B cell (primary cell): Measurements from ENCODE around the gene TK2.

Experiments used
- EZH2 ChIP-seq: IDR thresholded peaks from 2 replicates; pipeline ENCODE4 v1.6.1; 2012; ENCODE audit warnings: borderline replicate concordance, low read depth, mild to moderate bottlenecking, moderate library complexity, low read length; ENCODE audit not compliant: insufficient read depth, poor library complexity, severe bottlenecking
- TF ChIP-seq, protein P1 (sequence below): fragments of 200-600 bp; IDR thresholded peaks from one replicate; pipeline ENCODE4 v1.8.0; 2022; ENCODE audit warnings: antibody characterized with exemption, mild to moderate bottlenecking

DNA sequence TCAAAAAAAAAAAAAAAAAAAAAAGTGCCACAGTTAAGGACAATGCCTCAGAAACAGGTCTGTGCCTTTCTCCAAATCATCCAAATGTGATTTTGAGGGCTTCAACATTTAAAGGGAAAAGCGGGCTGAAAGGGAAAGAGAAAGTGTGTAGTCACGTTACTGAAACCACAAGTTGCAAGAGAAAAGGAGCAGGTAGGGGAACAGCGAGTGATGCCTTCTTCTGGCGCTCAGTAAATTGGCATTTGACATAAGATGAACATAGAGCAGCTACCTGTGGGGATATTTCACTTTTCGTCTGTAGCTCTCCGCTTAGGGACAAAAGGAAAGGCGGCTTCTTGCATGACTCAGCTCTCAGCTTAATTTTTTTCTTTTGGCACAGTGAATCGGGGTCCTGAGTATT, 40.4 kb upstream of the TK2 start:
- TF ChIP-seq, protein P1, sequence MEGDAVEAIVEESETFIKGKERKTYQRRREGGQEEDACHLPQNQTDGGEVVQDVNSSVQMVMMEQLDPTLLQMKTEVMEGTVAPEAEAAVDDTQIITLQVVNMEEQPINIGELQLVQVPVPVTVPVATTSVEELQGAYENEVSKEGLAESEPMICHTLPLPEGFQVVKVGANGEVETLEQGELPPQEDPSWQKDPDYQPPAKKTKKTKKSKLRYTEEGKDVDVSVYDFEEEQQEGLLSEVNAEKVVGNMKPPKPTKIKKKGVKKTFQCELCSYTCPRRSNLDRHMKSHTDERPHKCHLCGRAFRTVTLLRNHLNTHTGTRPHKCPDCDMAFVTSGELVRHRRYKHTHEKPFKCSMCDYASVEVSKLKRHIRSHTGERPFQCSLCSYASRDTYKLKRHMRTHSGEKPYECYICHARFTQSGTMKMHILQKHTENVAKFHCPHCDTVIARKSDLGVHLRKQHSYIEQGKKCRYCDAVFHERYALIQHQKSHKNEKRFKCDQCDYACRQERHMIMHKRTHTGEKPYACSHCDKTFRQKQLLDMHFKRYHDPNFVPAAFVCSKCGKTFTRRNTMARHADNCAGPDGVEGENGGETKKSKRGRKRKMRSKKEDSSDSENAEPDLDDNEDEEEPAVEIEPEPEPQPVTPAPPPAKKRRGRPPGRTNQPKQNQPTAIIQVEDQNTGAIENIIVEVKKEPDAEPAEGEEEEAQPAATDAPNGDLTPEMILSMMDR = no peak
- TF ChIP-seq EZH2 = no peak
